GM18517 (cell line): Measurements from ENCODE around the gene ZNF431.
"Not testable (repeated sequence)": the region's sequence is repeated elsewhere in the genome, so short reads cannot be mapped to it uniquely, and the experiment has no call there.

ENCODE experiments used
- ATAC-seq: cut with Tn5 transposase; IDR thresholded peaks from one replicate; pipeline ENCODE4 v1.9.1; 2021; ENCODE audit warnings: mild to moderate bottlenecking, moderate library complexity; ENCODE audit not compliant: unreplicated experiment

The ZNF431 gene

DNA sequence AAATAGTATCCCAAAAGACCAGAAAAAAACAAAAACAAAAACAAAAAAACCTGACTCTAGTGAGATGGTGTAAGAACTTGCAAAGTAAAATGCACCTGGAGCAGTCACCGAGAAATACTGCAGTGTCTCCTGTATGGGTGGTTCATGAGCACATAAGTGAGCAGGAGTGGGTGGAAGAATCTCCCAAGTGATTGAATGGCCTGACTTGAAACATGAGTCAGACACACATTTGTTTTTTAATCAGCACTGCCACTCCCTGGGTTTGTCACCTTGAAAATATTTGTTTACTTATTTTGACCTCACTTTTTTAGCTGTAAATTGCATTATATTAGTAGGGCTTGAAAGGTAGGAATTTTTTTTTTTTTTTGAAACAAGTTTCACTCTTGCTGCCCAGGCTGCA is 2.0 kb downstream of the ZNF431 start:
- ATAC-seq: no peak

DNA sequence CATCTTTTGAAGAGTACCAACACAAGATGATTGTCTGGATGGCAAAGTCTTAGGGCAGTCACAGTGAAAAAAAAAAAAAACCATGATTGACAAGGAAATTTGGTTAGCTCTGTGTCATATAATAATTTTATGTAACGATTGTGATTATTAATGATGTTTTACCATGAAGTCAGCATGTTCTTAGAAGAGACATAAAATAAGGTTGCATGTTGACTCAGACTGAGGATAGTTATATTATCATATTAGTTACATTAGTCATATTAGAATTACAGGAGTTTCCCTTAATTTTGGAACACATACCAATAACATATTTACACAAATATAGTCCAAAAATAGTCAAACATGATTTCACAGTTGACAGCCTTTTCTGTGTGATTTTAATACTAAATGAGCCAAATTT is 5.7 kb downstream of the ZNF431 start:
- ATAC-seq: no peak

DNA sequence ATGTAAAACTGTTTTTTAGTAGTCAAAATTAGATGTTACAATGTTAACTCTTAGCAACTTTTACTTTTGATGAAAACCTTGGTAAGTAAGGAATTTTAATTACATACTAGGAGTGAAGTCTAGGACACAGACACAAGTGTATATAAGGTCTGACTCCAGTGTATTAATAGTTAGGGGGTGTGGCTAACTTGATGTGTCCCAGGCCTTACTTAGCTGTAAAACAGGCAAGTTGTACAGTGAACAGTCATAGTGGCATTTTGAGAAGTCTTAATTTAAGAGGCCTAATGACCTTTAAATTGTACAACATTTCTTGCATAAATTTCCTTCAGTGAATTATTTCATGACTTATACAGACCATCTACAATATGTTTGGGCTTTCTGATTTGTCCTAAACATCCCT is 6.8 kb downstream of the ZNF431 start:
- ATAC-seq: no peak

DNA sequence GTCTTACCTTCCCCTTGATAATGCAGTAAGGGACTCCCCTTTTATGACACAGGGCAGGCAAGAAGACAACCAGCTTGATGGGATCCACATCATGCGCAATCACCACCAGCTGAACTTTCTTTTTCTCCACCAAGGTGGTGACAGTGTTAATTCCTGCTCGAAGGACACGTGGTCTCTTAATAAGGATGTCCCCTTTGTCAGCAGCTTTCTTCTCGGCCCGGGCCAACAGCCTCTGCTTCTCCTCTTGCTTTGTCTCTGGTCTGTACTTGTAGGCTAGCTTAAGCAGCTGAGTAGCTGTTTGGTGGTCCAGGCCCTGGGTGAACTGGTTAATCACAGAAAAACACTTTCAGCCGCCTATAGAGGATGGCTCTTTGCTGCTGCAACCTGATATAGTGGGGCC is 8.0 kb downstream of the ZNF431 start:
- no peak for ATAC-seq

DNA sequence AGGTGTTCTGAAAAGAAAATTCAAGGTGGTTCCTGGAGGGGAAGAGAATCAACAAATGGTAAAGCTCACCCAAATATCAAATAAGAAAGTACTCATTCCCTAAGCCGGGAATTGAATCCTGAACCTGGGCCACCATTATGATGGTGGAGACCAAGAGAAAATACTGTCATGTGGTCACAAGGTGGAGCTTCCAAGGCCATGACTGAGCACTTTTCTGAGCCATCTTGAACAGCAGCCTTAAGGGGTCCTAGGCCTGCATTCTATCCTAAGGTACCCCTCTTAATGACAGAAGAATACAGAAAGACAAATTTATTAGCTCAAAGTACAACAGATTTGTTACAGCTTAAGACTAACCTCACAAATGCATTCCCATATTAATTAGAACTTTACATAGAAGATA is 9.6 kb downstream of the ZNF431 start:
- ATAC-seq: no peak

DNA sequence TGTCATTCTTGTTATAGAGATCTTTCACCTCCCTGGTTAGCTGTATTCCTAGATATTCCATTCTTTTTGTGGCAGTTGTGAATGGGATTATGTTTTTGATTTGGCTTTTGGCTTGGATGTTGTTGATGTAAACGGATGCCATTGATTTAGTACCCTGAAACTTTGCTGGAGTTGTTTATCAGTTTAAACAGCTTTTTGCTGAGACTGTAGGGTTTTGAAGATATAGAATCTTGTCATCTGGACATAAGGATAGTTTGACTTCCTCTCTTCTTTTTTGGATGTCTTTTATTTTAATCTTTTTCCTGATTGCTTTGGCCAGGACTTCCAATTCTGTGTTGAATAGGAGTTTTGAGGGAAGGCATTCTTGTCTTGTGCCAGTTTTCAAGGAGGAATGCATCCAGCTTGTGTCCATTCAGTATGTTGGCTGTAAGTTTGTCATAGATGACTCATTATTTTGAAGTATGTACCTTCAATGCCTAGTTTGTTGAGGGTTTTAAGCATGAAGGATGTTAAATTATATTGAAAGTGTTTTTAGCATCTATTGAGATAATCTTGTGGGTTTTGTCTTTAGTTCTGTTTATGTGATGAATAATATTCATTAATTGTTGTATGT is 16.8 kb downstream of the ZNF431 start:
- no peak for ATAC-seq

DNA sequence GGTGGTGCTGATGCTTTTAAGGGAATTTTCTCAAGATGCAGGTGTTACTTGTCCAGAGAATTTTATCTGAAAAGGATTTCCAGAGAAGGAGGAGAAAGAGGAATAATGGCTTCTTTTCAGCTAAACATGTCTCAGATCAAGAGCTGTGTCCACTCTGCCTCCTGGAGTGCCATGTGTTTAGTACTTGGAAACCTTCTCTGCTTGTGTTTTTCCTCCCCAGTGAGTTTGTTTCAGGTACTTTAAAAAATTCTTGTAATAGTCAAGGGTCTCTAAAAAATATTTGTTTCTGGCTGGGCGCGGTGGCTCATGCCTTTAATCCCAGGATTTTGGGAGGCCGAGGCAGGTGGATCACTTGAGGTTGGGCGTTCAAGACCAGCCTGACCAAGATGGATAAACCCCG is 22.7 kb downstream of the ZNF431 start:
- ATAC-seq: no peak

DNA sequence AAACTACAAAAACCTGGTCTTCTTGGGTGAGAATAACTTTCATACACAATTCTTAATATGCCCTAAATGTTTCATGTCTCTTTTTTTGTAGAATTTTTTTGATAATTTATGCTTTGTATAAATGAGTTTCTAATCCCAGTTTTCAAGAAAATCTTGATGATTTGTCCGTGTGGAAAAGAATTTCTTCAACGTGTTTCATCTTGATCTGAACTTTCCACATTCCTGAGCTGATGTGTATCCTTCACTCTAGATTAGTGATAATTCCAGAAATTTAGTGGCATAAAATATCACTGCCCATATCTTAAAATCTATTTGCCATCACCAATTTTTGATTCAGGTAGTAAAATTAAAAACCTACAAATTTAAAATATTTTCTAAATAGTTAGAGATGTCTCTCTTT is 24.6 kb downstream of the ZNF431 start:
- ATAC-seq: no peak

DNA sequence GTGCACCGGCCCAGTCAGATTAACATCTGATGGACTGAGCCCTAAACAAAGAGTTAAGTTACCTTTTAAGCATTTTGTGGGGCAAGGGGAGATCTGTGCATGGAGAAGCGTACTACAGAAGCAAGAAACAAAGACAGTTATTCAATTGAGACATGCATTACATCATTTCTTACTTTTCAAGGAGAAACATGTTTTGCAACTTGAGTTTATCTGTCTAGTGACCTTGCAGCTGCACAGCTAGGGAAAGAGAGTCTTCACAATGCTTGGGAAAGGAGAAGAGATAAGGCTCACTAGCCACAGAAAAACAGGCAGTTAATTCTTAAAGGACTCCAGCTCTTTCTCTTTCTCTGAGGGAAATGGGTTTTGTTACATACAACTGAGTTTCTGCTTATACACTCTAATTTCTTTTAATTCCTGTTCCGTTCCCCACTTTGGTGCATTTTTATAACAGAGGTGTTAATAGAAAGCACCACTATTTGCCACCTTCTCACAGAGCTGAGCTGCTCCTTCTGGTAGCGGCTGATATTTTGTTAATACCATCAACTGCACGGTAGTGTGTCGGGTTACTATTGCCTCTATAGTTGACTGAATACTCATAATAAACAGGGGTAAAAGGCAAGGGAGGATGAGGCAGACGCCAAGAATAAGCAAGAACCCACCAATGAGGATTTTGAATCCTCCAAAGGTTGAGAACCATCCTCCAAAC is 55.9 kb downstream of the ZNF431 start:
- ATAC-seq: no peak

DNA sequence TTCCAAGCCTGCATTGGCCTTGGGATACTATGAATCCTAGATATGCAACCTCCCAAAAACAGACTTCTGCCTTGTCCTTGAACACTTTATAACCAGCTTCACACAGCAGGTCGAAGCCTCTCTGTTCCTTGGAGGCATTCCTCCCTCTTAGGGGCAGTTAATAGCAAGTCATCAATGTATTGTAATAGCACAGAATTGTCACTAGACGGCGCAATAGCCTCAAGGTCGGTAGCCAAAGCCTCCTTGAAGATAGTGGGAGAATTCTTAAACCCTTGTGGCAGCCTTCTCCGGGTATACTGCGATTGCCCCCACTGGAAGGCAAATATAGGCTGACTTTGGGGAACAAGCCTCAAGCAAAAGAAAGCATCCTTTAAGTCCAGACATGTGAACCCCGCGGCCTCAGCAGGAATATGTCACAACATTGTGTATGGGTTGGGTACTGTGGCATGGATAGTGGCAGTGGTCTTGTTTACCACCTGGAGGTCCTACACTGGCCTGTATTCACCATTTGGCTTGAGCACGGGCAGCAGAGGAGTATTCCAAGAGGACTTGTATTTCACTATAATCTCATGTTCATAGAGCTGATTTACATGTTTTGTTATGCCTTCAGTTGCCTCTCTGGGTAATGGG is 61.1 kb downstream of the ZNF431 start:
- no peak for ATAC-seq

DNA sequence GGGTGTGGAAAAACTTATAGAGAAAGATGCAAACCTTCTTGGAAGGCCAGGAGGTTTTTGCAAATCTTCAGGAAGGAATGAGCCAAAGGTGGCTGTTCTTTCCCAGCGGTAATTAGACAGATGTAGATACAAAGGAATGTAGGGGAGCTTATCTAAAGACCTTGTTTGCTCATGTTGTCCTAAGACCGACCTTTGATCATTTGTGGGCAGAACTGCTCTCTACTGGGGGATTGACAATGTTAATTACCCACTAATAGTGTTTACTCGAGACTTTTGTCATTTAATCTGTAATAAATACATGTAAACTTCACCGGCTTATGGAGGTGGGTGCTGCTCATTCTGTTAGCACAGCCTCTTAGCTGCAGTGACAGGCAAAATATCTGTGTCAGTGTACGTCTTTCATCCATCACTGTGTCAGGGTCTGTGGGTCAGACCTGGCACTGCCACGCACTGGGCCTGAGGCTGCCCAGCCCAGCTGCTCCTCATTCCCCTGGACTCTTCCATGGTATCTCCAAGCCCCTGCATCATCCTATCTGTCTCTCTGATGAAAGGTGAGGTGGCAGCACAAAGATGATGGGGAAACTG is 68.3 kb downstream of the ZNF431 start:
- no peak for ATAC-seq

DNA sequence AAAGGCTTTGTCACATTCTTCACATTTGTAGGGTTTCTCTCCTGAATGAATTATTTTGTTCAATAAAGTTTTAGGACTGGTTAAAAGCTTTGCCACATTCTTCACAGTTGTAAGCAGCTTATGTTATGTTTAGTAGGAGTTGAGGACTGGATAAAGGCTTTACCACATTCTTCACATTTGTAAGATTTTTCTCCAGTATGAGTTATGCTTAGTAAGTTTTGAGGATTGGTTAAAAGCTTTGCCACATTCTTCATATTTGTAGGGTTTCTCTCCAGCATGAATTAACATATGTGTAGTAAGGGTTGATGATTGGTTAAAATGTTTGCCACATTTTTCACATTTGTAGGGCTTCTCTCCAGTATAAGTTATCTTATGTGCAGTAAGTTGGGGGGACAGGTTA is 79.9 kb downstream of the ZNF431 start:
- ATAC-seq: no peak

DNA sequence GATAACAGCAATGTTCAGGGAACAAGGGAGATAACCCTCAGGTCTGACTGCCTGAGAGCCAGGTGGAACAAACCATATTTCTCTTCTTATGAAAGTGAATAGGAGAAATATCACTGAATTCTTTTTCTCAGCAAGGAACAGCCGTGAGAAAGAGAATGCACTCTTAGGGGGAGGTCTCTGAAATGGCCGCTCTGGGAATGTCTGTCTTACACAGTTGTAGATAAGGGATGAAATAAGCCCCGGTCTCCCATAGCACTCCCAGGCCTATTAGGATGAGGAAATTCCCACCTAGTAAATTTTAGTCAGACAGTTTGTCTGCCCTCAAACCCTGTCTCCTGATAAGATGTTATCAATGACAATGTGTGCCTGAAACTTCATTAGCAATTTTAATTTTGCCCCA is 88.1 kb downstream of the ZNF431 start:
- ATAC-seq: not testable (repeated sequence)

DNA sequence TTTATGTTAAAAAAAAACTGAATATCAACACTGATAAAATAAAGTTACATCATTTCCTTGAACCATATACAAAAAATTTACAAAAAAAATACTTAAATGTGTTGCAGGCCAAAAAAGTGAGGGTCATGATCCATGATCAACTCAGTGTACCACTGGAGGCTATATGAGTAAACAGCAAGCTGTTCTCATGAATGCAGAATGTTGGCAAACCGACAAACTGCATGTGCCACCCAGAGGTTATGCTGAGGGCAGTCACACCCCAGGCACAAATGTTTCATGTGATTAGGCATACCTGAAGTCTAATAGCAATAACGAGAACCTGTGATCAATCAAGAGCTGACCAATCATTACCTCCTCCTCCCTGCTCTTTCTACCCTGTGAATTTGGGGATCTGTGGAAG is 91.9 kb downstream of the ZNF431 start:
- no peak for ATAC-seq

DNA sequence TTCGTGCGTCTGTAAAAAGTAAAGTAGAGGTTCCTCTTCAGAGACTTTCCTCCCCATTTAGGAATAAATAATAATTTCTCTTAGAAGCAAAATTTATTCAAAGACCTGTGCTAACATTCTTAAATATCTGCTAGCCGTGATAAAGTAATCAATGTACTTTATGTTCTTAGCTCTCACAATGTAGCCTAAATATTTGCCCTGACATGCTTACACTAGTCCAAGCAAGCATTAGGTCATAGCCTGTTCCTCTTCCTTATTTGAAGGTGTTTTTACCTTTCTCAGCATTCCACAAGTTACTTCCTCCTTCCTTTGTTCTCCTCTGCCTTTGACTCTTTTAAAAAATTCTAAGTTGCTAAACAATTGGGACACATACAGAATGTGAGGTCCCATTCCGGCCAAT is 94.9 kb downstream of the ZNF431 start:
- ATAC-seq: not testable (repeated sequence)

DNA sequence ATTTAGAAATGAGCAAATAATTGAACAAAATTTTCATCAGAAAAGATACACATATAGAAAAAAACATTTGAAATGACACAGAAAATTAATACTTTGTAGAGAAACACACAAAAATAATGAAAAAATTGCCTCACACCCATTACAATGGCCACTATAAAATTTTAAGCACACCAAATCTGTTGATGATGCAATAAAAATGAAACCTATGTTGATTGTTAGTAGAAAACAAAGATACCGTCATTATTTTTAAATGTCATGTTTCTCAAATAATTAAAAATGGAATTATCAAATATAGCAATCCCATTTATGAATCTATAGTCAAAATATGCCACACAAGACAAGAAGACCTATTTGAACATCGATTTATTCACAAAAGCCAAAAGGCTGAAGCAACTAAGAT is 96.8 kb downstream of the ZNF431 start:
- no peak for ATAC-seq
